GM20431 (cell line): Measurements from ENCODE around the gene ADAM15.

ENCODE experiments used
- in situ Hi-C: fragments of 300-500 bp; cut with MseI, MboI; formaldehyde crosslinking; loops from one replicate; pipeline ENCODE4 v1.15.0; 2020; ENCODE audit warnings: low sequenced_read_pairs; ENCODE audit not compliant: unreplicated experiment

Gene ADAM15

GRCh38 chr1:155068599-155068998, 17.5 kb downstream of the ADAM15 start:
- in situ Hi-C loops, result no loop called here

DNA sequence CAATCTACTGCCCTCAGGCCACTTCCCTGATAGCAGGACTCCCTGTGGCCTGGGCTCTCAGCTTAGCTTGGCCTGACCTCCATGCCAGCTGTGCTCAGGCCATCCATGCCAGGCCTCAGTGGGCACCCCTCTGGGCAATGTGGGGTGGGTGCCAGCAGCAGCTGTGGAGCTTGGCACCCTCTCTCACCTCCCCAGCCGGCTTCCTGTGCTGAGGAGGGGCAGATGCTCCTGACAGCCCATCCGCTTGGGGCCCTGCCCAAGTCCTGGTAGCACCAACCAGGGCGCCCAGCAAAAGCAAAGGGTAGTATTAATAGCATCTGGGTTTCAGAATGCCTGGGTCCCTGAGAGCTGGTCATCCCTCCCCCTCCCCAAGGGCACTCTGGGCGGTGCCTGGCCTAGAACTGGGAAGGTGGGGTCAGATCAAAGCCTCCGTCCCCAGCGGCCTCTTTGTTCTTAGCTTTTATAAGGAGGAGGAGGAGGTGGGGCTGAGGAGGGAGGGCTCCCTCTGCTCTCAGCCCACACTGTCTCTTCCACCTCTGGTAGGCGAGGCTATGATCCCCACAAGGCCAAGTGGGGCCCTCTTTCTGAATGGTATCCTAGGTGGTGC, 18.5 kb downstream of the ADAM15 start:
- in situ Hi-C loops, result no loop called here

- in situ Hi-C loops, result no loop called here
These were observed 19.1 kb downstream of the ADAM15 start for GRCh38 chr1:155070158-155070621.

DNA sequence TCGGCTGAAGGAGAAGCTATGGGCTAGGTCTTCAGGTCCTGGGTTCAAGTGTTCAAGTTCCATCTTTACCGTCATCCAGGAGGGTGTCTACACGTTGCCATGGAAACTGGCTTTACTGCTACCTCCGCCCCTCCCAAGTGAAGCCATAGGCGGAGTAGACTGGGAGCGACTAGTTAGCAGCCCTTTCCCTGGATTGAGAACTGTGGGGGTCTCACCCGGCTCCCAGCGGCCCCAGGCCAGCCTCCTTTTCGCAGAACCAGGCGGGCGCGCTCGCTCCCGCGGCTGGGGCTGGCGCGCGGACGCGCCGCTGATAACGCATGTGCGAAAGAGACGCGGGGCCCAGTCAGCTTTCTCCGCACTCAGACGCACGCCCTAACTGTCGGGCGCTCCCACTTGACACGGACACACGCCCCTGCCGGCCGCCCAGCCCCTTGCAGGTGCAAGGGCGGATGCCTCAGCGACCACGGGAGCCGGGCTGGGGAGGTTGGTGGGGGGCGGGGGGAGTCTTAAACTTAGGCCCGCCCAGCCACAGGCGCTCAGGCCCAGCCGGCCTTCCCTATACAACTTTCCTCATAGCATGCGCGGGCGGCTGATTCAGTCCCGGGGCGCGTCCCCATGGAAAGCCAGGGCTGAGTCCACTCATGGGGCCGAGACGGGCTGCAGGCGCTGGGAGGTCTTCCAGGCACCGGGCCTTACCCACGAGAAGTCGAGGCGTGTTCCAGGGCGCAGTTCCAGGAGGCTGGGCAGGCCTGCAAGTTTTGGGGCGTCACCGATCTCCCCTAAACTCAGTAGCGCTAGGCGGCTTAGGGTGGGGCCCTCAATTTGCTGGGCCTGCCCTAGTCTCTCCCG, 19.8 kb downstream of the ADAM15 start:
- in situ Hi-C loops, result no loop called here

GRCh38 chr1:155071701-155072100, 20.6 kb downstream of the ADAM15 start:
- in situ Hi-C loops, result no loop called here

DNA sequence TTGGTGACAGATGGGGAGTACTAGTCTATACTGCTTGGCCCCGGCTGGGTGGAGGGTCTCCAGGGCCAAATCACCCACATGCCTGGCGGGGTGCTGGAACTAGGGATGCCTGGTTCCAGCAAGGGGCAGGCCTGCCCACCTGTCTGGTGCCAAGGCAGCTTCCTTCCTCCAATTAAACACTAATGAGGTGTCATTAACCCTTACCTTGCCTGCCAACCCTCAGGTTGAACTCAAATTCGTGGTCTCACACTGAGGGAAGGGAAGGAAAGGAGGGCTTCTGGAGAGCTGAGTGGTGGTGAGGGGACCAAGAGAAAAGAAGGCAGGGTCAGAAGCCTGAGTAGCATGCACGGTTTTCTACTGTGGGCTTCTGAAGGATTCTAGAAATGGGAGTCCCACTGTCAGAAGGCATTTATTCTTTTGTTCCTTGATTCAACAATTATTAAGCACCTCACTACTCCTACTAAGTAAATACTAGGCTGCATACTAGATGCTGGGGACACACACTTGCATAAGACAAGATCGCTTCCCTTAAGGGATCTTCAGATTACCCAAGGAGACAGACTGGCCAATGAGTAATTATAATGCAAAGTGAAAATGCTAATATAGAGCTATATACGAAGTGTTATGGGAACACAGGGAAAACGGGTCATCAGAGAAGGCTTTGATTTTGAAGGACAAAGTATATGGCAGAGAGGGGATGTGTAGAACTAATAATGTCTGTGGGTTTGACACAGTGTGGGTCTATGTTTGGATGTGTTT, 21.6 kb downstream of the ADAM15 start:
- in situ Hi-C loops, result no loop called here

- in situ Hi-C loops, result no loop called here
These were observed 22.5 kb downstream of the ADAM15 start for GRCh38 chr1:155073377-155074242.

GRCh38 chr1:155075535-155075934, 24.4 kb downstream of the ADAM15 start:
- in situ Hi-C loops, result no loop called here

- in situ Hi-C loops, result no loop called here
These were observed 25.3 kb downstream of the ADAM15 start for GRCh38 chr1:155076371-155076770.

DNA sequence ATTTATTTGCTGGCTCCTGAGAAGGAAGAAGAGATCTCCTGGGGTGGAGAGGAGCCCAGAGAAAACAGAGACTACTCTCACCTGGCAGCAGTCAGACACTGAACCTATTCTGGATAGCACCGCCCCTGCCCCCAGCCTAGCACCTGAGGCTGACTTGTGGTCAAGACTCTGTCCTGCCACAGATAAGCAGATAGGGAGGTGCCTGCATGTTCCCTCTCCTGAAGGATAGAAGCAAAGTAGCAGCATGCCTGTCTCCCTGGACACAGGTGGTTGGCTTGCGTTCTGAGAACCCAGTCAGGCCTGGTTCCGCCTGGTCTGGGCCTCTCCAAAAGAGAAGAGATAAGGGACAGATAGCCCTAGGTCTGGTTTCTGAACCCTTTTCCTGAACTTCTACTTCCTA, 26.2 kb downstream of the ADAM15 start:
- in situ Hi-C loops, result no loop called here

DNA sequence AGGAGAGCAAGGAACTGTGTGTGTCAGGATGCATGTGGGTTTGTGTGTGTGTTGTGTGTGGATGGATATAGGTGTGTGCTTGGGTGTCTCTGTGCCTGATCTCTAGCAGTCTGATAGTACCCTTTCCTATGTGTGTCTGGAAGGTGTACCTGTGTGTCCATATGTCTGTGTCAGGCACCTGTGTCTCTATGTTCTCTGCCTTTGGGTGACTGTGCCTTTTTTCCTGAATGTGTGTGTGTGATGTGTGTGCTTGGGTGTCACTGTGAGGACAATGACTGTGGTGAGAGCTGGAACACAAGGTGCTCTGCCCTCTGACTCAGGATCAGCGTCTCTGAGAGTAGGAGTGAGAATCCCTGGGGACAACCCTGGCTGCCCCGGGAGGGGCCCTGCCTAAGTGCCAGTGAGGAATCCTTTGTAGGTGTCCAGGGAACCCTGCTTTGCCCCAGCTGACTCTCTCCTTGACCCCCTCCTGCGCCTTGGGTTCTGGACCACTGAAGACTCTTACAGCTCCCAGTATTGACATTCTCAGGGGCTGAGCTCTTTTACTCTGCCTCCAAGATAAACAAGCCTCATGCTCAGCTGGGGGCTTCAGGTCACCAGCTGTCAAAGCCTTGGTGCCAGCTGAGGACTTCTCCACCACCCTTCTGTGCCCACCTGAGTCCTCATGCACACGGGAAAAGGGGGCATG, 26.8 kb downstream of the ADAM15 start:
- in situ Hi-C loops, result no loop called here

DNA sequence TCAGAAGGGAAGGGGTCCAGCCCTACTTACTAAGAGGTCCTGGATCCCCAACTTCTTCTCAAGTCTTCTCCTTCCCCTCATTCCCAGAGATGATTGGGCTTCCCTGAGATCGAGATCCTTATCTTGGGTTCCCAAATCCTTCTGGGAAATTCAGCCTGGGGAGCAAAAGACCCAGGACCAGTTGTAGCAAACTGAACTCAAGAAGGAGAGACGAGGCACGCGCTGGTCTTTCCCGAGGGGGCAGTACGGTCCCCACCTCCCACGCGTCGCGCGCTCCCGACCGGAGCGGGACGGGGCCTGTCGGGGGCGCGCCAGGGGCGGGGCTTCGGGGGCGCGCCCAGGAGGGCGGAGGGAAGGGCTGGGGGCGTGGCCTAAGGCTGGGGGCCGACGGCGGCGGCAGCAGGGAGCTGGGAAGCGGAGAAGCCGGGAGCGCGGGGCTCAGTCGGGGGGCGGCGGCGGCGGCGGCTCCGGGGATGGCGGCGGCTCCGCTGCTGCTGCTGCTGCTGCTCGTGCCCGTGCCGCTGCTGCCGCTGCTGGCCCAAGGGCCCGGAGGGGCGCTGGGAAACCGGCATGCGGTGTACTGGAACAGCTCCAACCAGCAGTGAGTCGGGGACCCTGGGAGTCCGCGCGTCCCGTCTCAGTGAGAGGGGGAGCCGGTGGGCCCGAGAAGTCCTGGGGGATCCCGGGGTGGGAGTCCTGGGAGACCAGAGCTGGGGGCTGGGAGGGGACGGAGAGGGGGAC, 27.5 kb downstream of the ADAM15 start, which contains the start of gene EFNA3:
Gene EFNA3, plus strand, starts transcription at position 369 of the 741 bp plus-strand sequence. Its CDS starts 105 bp downstream, at position 474.
- in situ Hi-C loops, result no loop called here

- in situ Hi-C loops, result no loop called here
These were observed 28.0 kb downstream of the ADAM15 start for GRCh38 chr1:155079210-155079486.

DNA sequence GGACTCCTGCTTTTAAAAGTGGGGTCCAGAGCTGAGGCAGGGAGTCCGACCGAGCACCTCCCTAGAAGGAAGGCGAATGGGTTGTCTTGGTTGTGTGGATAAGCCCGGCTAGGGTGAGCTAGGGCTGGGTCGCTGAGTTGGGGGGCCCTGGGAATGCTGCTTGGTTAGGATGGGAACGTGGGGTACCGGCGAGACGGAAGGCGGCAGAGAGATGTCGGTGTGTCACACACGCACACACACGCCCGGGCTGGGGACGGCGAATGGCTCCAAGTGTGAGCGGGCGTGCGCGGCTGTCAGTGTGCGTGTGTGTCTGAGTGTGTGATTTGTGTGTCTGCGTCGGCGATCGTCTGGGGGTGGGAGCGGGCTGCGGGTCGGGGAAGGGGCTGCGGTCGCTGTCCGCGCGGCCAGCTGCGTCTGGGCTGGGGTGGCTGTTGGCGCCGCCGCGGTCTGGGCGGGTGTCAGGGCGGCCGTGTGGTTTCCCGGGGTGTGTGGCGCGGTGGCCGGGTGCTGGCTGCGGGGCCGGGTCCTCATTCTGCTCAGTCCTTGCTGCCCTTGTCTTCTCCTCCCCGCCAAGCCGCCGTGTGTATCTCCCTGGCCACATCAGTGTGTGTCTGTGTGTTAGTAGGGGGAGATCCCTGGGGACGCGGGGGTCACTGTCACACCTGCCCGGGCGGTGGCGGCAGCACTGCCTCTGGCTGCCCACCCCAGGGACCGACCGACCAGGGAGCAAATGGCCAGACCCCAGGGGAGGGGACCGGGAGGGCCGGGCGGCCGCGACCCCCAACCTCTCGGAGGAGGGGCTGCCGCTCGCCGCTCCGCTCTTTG, 28.6 kb downstream of the ADAM15 start:
- in situ Hi-C loops, result no loop called here

GRCh38 chr1:155080312-155081228, 29.5 kb downstream of the ADAM15 start:
- in situ Hi-C loops, result no loop called here

- in situ Hi-C loops, result no loop called here
These were observed 30.6 kb downstream of the ADAM15 start for GRCh38 chr1:155081472-155082300.
